Chondrocyte (in vitro differentiated cells): ENCODE data around the gene CAAP1. TPM values are rescaled to one million over a fixed set of nuclear protein-coding genes. Genes with fewer than 3 reads are reported as not detected.

Source experiments
- DNase-seq: peaks from one replicate; pipeline ENCODE4 v3.0.0; 2021; ENCODE audit warnings: mixed read lengths, low spot score
- H3K27ac Mint-ChIP-seq: one replicate; pipeline ENCODE4 v1.8.0; 2021; ENCODE audit warnings: mild to moderate bottlenecking, moderate library complexity, mixed read lengths; ENCODE audit not compliant: unreplicated experiment
- H3K27me3 Mint-ChIP-seq: 2 replicates; pipeline ENCODE4 v1.8.0; 2021; ENCODE audit warnings: low read depth, mixed read lengths
- H3K36me3 Mint-ChIP-seq: 2 replicates; pipeline ENCODE4 v1.8.0; 2021; ENCODE audit warnings: low read depth, mixed read lengths
- H3K4me1 Mint-ChIP-seq: 2 replicates; pipeline ENCODE4 v1.8.0; 2021; ENCODE audit warnings: low read depth, mild to moderate bottlenecking, mixed read lengths
- H3K4me3 Mint-ChIP-seq: one replicate; pipeline ENCODE4 v1.8.0; 2021; ENCODE audit warnings: mild to moderate bottlenecking, moderate library complexity, mixed read lengths; ENCODE audit not compliant: unreplicated experiment
- H3K9me3 Mint-ChIP-seq: 2 replicates; pipeline ENCODE4 v1.8.0; 2021; ENCODE audit warnings: low read depth, mixed read lengths
- total RNA-seq: library from RNA; stranded (reverse); gene quantifications from 3 replicates; pipeline ENCODE4 v1.2.1, GENCODE V29; 2021
- TF ChIP-seq, protein P1 (sequence below): fragments of 200-600 bp; sonication (generic); IDR thresholded peaks from 2 replicates; pipeline ENCODE4 v1.5.0; 2021; ENCODE audit warnings: antibody characterized with exemption, mild to moderate bottlenecking, moderate library complexity

The CAAP1 gene
- total RNA-seq, 1 donor from 2014 or later, result 16.1 TPM

GRCh38 chr9:26904070-26904469 is 11.5 kb upstream of the CAAP1 start:
- TF ChIP-seq, protein P1, sequence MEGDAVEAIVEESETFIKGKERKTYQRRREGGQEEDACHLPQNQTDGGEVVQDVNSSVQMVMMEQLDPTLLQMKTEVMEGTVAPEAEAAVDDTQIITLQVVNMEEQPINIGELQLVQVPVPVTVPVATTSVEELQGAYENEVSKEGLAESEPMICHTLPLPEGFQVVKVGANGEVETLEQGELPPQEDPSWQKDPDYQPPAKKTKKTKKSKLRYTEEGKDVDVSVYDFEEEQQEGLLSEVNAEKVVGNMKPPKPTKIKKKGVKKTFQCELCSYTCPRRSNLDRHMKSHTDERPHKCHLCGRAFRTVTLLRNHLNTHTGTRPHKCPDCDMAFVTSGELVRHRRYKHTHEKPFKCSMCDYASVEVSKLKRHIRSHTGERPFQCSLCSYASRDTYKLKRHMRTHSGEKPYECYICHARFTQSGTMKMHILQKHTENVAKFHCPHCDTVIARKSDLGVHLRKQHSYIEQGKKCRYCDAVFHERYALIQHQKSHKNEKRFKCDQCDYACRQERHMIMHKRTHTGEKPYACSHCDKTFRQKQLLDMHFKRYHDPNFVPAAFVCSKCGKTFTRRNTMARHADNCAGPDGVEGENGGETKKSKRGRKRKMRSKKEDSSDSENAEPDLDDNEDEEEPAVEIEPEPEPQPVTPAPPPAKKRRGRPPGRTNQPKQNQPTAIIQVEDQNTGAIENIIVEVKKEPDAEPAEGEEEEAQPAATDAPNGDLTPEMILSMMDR, result no peak
- no peak overlapping the region for H3K4me3 Mint-ChIP-seq
- H3K36me3 Mint-ChIP-seq, result peaks cover 20% of the 10 kb centered on the region
- H3K27ac Mint-ChIP-seq, result peak overlapping the region; percentile 34
- no peaks in the 10 kb centered on the region for H3K9me3 Mint-ChIP-seq
- no peak for DNase-seq
- no peaks in the 10 kb centered on the region for H3K27me3 Mint-ChIP-seq
- H3K4me1 Mint-ChIP-seq, result peaks cover 14% of the 10 kb centered on the region

DNA sequence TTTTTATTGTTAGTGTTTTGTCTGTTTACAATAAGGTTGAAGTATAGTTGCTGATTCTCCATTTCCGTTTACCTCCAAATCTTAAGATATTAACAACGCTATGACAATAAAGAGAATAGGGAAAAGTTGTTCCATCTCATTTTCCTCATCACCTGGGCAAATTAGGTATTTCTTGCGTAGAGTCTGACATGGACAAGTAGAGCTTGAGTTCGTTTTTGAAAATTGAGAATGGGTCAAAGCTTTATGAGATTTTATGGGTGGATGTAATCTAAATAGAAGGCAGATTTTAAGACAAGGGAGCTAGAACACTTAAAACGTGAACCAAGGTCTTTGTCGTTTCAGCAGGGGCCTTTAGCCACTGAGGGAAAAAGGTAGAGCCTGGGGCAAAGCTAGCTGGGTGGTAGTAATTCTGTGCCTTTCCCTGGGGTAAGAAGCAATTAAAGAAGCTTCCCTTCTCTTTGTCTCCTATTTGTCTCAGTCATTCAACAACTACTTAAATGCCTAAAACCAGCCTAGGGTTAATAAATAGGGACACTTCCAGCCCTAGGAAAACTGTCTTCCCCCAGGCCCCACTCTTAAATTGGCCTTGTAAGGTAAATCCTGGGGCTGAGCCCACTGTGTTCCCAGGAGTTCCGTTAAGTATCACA is 551 bp upstream of the CAAP1 start:
- Mint-ChIP-seq H3K4me1 (peaks cover 40% of the 10 kb centered on the region), H3K36me3 (peaks cover 4% of the 10 kb centered on the region), H3K9me3 (peaks cover 6% of the 10 kb centered on the region), H3K27me3 (no peaks in the 10 kb centered on the region), H3K27ac (peak overlapping the region; percentile 98), H3K4me3 (peak overlapping the region; percentile 94)
- TF ChIP-seq, protein P1, result no peak
- no peak for DNase-seq

- Mint-ChIP-seq H3K27ac (peak overlapping the region; percentile 98), H3K4me1 (peaks cover 43% of the 10 kb centered on the region), H3K4me3 (peak overlapping the region; percentile 94), H3K9me3 (peaks cover 6% of the 10 kb centered on the region), H3K36me3 (peaks cover 4% of the 10 kb centered on the region), H3K27me3 (no peaks in the 10 kb centered on the region)
- DNase-seq, result no peak
- TF ChIP-seq, protein P1, result no peak
These were observed 876 bp downstream of the CAAP1 start for GRCh38 chr9:26891726-26892125.

DNA sequence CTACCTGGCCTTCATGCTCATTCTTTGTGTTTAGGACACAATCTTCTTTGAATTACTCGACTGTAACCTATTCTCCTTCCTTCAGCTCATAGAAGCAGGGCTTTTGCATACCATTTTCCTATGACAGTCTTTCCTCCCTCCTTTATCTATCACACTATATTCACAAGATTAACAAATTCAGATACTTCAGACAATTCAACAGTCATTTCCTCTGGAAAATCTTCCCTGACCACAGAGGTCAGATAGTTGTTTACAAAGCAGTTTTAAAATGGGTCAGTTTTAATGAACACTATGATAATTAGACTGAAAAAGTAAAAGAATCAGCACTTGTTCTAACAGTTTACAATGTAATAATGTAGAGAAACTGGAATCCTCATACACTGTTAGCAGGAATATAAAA is 4.3 kb downstream of the CAAP1 start:
- peaks cover under 1% of the 10 kb centered on the region for H3K36me3 Mint-ChIP-seq
- peaks cover 41% of the 10 kb centered on the region for H3K4me1 Mint-ChIP-seq
- TF ChIP-seq, protein P1, result no peak
- H3K27ac Mint-ChIP-seq, result peak overlapping the region; percentile 34
- no peaks in the 10 kb centered on the region for H3K9me3 Mint-ChIP-seq
- H3K4me3 Mint-ChIP-seq, result no peak overlapping the region
- DNase-seq, result no peak
- H3K27me3 Mint-ChIP-seq, result no peaks in the 10 kb centered on the region

GRCh38 chr9:26882154-26882553 is 10.4 kb downstream of the CAAP1 start:
- Mint-ChIP-seq H3K9me3 (peaks cover 8% of the 10 kb centered on the region), H3K27me3 (no peaks in the 10 kb centered on the region), H3K4me1 (no peaks in the 10 kb centered on the region), H3K4me3 (no peak overlapping the region), H3K27ac (no peak overlapping the region), H3K36me3 (peaks cover 32% of the 10 kb centered on the region)
- TF ChIP-seq, protein P1, result no peak
- no peak for DNase-seq
